ENCODE data around the gene AHNAK2. TPM values are rescaled to one million over a fixed set of nuclear protein-coding genes. Genes with fewer than 3 reads are reported as not detected.
"Not testable (repeated sequence)": the region's sequence is repeated elsewhere in the genome, so short reads cannot be mapped to it uniquely, and the experiment has no call there.

AHNAK2 gene
- total RNA-seq, 1 donor from 2014 or later = 1.1 TPM

DNA sequence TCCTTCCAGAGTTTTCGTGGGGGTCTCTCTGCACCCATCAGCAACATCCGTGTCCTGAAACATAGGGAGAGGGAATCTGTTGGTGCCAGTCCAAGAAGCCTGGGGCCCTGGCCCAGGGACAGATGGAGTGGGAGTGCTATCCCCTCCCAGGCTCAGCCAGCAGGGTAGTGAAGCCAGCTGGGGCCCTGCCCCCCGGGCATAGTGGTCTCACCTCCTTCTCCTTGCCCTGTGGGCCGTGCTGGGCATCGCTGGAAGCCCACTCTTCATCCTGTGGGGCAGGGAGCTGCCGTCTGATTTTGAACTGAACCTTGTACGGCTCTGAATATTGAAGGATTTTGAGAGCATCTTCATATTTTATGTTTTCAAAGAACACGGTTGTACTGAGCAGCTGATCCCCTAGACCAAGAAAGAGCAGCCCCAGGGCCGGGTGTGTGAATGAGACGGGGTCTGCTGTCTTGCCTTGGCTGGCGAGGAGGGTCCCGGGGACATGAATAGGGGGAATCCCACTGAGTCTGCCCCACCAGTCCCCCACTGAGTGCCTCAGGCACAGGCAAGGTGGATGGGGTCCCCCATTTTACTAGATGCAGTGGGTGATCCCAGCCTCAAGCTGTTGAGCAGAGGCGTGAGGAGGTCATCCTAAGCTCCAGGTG lies 23.3 kb downstream of the AHNAK2 start:
- H3K4me1 Mint-ChIP-seq (ENCODE audit: low read depth) = no peaks in the 10 kb centered on the region
- no peaks in the 10 kb centered on the region for H3K36me3 Mint-ChIP-seq (ENCODE audit: insufficient read depth)
- no peak overlapping the region for H3K4me3 Mint-ChIP-seq (ENCODE audit: low read depth)
- TF ChIP-seq, protein P1, sequence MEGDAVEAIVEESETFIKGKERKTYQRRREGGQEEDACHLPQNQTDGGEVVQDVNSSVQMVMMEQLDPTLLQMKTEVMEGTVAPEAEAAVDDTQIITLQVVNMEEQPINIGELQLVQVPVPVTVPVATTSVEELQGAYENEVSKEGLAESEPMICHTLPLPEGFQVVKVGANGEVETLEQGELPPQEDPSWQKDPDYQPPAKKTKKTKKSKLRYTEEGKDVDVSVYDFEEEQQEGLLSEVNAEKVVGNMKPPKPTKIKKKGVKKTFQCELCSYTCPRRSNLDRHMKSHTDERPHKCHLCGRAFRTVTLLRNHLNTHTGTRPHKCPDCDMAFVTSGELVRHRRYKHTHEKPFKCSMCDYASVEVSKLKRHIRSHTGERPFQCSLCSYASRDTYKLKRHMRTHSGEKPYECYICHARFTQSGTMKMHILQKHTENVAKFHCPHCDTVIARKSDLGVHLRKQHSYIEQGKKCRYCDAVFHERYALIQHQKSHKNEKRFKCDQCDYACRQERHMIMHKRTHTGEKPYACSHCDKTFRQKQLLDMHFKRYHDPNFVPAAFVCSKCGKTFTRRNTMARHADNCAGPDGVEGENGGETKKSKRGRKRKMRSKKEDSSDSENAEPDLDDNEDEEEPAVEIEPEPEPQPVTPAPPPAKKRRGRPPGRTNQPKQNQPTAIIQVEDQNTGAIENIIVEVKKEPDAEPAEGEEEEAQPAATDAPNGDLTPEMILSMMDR (IDR thresholded peaks at IDR 0.05; ENCODE audit: unreplicated experiment) = no peak
- DNase-seq (ENCODE audit: low spot score, unreplicated experiment) = no peak
- H3K27me3 Mint-ChIP-seq = peaks cover 25% of the 10 kb centered on the region
- H3K9me3 Mint-ChIP-seq (ENCODE audit: low read depth) = no peaks in the 10 kb centered on the region
- no peak overlapping the region for H3K27ac Mint-ChIP-seq

DNA sequence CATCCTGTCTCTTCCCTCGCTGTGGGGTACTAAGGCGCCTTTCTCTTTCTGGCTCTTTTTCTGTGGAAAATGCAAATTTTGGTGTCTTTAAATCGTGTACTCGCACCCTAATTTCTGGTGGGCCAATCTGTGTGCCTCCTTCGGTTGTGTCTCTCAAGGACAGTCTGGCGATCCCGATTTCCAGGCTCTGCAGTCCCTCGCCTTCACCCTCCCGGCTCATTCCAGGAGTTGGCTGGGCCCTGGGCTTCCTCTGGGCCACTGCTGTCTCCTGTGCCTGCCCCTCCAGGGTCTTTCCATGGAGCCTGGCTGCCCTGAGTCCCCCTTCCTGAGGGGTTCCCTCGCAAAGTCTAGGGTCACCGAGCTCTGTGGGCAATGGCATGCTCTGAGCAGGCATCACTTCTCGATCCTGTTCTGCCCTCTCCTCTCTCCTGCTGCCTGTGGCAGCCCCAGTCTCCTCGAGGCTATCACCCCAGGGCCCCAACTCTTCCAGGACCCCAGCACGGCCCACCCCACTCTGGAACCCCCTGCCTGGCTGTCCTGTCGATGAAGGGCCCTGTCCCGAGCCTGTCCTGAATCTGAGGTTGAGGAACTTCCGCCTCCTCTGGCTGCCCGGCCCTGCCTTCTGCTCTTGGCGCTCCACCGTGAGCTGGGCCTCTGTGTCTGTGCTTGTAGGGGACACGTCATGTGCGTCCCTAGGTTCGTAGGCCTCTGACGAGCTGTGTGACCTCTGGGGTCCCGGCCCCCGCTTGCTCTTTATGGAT lies 24.1 kb downstream of the AHNAK2 start:
- no peaks in the 10 kb centered on the region for H3K36me3 Mint-ChIP-seq (ENCODE audit: insufficient read depth)
- H3K4me3 Mint-ChIP-seq (ENCODE audit: low read depth) = no peak overlapping the region
- peaks cover 23% of the 10 kb centered on the region for H3K27me3 Mint-ChIP-seq
- H3K4me1 Mint-ChIP-seq (ENCODE audit: low read depth) = no peaks in the 10 kb centered on the region
- TF ChIP-seq, protein P1 (IDR thresholded peaks at IDR 0.05; ENCODE audit: unreplicated experiment) = no peak
- no peak overlapping the region for H3K27ac Mint-ChIP-seq
- H3K9me3 Mint-ChIP-seq (ENCODE audit: low read depth) = no peaks in the 10 kb centered on the region
- DNase-seq (ENCODE audit: low spot score, unreplicated experiment) = no peak

DNA sequence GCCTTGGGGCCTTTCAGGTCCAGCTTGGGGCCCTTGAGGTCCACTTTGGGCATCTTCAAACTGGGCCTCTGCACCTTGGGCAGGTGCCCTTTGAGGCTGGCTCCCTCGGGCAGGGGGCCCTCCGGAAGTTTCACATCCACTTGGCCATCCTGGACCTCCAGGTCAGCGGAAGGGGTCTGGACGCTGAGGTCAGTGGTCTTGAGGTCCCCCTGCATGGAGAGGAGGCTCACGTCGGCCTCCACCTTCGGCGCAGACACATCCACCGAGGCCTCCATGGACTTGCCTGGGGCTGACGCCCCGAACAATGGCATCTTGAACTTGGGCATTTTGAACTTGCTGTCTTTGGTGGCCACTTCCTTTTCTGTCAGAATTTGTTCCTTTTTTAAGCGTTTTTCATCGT lies 25.1 kb downstream of the AHNAK2 start:
- H3K36me3 Mint-ChIP-seq (ENCODE audit: insufficient read depth) = no peaks in the 10 kb centered on the region

DNA sequence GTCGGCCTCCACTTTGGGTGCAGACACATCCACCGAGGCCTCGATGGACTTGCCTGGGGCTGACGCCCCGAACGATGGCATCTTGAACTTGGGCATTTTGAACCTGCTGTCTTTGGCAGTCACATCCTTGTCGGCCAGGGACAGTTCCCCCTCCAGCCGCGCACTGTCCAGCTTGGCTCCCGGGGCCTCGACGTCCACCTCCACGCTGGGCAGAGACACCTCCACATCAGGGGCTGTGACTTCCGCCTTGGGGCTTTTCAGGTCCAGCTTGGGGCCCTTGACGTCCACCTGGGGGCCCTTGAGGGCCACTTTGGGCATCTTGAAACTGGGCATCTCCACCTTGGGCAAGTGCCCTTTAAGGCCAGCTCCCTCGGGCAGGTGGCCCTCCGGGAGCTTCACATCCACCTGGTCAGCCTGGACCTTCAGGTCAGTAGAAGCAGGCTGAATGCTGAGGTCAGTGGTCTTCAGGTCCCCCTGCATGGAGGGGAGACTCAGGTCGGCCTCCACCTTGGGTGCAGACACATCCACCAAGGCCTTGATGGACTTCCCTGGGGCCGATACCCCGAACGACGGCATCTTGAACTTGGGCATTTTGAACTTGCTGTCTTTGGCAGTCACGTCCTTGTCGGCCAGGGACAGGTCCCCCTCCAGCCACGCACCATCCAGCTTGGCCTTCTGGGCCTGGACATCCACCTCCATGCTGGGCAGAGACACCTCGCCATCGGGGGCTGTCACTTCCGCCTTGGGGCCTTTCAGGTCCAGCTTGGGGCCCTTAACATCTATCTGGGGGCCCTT lies 26.1 kb downstream of the AHNAK2 start:
- H3K27ac Mint-ChIP-seq; DNase-seq (ENCODE audit: low spot score, unreplicated experiment); H3K36me3 Mint-ChIP-seq (ENCODE audit: insufficient read depth); H3K9me3 Mint-ChIP-seq (ENCODE audit: low read depth); H3K4me1 Mint-ChIP-seq (ENCODE audit: low read depth); H3K4me3 Mint-ChIP-seq (ENCODE audit: low read depth): not testable (repeated sequence)
- peaks cover 11% of the 10 kb centered on the region for H3K27me3 Mint-ChIP-seq

More for the DNA sequence above, 25.1 kb downstream of the AHNAK2 start:
- Mint-ChIP-seq H3K9me3 (ENCODE audit: low read depth) (no peaks in the 10 kb centered on the region), H3K4me1 (ENCODE audit: low read depth) (no peaks in the 10 kb centered on the region), H3K27me3 (peaks cover 19% of the 10 kb centered on the region), H3K27ac (no peak overlapping the region), H3K4me3 (ENCODE audit: low read depth) (no peak overlapping the region)
- DNase-seq (ENCODE audit: low spot score, unreplicated experiment) = no peak
- TF ChIP-seq, protein P1 (IDR thresholded peaks at IDR 0.05; ENCODE audit: unreplicated experiment) = no peak

DNA sequence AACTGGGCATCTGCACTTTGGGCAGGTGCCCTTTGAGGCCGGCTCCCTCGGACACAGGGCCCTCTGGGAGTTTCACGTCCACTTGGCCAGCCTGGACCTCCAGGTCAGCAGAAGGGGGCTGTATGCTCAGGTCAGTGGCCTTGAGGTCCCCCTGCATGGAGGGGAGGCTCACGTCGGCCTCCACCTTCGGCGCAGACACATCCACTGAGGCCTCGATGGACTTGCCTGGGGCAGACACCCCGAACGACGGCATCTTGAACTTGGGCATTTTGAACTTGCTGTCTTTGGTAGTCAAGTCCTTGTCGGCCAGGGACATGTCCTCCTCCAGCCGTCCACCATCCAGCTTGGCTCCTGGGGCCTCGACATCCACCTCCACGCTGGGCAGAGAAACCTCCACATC lies 27.5 kb downstream of the AHNAK2 start:
- not testable (repeated sequence) for H3K27me3 Mint-ChIP-seq; DNase-seq (ENCODE audit: low spot score, unreplicated experiment); H3K9me3 Mint-ChIP-seq (ENCODE audit: low read depth); H3K4me1 Mint-ChIP-seq (ENCODE audit: low read depth); H3K4me3 Mint-ChIP-seq (ENCODE audit: low read depth); H3K36me3 Mint-ChIP-seq (ENCODE audit: insufficient read depth); H3K27ac Mint-ChIP-seq

DNA sequence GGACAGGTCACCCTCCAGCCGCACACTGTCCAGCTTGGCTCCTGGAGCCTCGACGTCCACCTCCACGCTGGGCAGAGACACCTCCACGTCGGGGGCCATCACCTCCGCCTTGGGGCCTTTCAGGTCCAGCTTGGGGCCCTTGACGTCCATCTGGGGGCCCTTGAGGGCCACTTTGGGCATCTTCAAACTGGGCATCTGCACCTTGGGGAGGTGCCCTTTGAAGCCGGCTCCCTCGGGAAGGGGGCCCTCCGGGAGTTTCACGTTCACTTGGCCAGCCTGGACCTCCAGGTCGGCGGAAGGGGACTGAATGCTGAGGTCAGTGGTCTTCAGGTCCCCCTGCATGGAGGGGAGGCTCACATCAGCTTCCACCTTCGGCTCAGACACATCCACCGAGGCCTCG lies 28.2 kb downstream of the AHNAK2 start:
- no peak overlapping the region for H3K4me3 Mint-ChIP-seq (ENCODE audit: low read depth)
- DNase-seq (ENCODE audit: low spot score, unreplicated experiment) = no peak
- peaks cover 7% of the 10 kb centered on the region for H3K27me3 Mint-ChIP-seq
- no peaks in the 10 kb centered on the region for H3K4me1 Mint-ChIP-seq (ENCODE audit: low read depth)
- no peaks in the 10 kb centered on the region for H3K9me3 Mint-ChIP-seq (ENCODE audit: low read depth)
- H3K27ac Mint-ChIP-seq = no peak overlapping the region
- TF ChIP-seq, protein P1 (IDR thresholded peaks at IDR 0.05; ENCODE audit: unreplicated experiment) = no peak
- no peaks in the 10 kb centered on the region for H3K36me3 Mint-ChIP-seq (ENCODE audit: insufficient read depth)

DNA sequence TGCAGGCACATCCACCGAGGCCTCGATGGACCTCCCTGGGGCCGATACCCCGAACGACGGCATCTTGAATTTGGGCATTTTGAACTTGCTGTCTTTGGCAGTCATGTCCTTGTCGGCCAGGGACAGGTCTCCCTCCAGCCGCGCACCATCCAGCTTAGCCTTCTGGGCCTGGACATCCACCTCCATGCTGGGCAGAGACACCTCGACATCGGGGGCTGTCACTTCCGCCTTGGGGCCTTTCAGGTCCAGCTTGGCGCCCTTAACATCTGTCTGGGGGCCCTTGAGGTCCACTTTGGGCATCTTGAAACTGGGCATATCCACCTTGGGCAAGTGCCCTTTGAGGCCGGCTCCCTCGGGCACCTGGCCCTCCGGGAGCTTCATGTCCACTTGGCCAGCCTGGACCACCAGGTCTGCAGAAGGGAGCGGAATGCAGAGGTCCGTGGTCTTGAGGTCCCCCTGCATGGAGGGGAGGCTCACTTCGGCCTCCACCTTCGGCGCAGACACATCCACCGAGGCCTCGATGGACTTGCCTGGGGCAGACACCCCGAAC lies 28.7 kb downstream of the AHNAK2 start:
- H3K4me3 Mint-ChIP-seq (ENCODE audit: low read depth); H3K4me1 Mint-ChIP-seq (ENCODE audit: low read depth); H3K27ac Mint-ChIP-seq; H3K9me3 Mint-ChIP-seq (ENCODE audit: low read depth); H3K36me3 Mint-ChIP-seq (ENCODE audit: insufficient read depth); DNase-seq (ENCODE audit: low spot score, unreplicated experiment); H3K27me3 Mint-ChIP-seq: not testable (repeated sequence)

All from progenitor cell of endocrine pancreas (in vitro differentiated cells).